BJ (cell line): ENCODE measurements around the gene KCNJ8. TPM values are rescaled to one million over a fixed set of nuclear protein-coding genes. Genes with fewer than 3 reads are reported as not detected.

Experiments
- CTCF ChIA-PET: fragments of 350-600 bp; formaldehyde crosslinking; extraction: SDS; loops from one replicate; lab custom pipeline; 2021; ENCODE audit warnings: antibody characterized with exemption, inconsistent platforms; lab: Yijun Ruan, JAX
- POLR2A ChIA-PET: fragments of 300-600 bp; sonication (Branson Sonifier 250); formaldehyde crosslinking; extraction: SDS; loops from one replicate; lab custom pipeline; 2021; ENCODE audit warnings: antibody characterized with exemption; lab: Charles Lee
- DNase-seq: peaks from one replicate; pipeline ENCODE4 v3.0.0-alpha.2; 2011; ENCODE audit warnings: low read depth
- H3K27me3 ChIP-seq: 2 replicates; pipeline ENCODE4 v1.6.0; 2011; ENCODE audit warnings: low read length; ENCODE audit not compliant: control insufficient read depth, insufficient read depth
- H3K36me3 ChIP-seq: 2 replicates; pipeline ENCODE4 v1.5.1; 2011; ENCODE audit warnings: low read length; ENCODE audit not compliant: control insufficient read depth, insufficient read depth
- H3K4me3 ChIP-seq: 2 replicates; pipeline ENCODE4 v1.5.1; 2011; ENCODE audit warnings: low read depth, mild to moderate bottlenecking, control low read depth, low read length
- polyA minus RNA-seq: library from RNA; depleted of rRNA, polyadenylated mRNA; stranded (reverse); fragments of >200 nt; gene quantifications from 2 replicates; pipeline ENCODE4 v1.2.3, GENCODE V29; 2011; rRNA and poly(A)+ RNA removed
- polyA plus RNA-seq: library from polyadenylated mRNA; depleted of rRNA; stranded (reverse); fragments of >200 nt; gene quantifications from 2 replicates; pipeline ENCODE4 v1.2.3, GENCODE V29; 2011; rRNA removed
- TF ChIP-seq, protein P1 (sequence below): IDR thresholded peaks from 2 replicates; pipeline ENCODE4 v1.5.1; 2011; ENCODE audit warnings: low read depth, mild to moderate bottlenecking, control low read depth, inconsistent platforms, low read length, moderate library complexity; ENCODE audit not compliant: insufficient read depth

The KCNJ8 gene
- 7.6 and 8.7 TPM in 2 replicates for polyA plus RNA-seq
- polyA minus RNA-seq = 3.3 and 4.3 TPM in 2 replicates

DNA sequence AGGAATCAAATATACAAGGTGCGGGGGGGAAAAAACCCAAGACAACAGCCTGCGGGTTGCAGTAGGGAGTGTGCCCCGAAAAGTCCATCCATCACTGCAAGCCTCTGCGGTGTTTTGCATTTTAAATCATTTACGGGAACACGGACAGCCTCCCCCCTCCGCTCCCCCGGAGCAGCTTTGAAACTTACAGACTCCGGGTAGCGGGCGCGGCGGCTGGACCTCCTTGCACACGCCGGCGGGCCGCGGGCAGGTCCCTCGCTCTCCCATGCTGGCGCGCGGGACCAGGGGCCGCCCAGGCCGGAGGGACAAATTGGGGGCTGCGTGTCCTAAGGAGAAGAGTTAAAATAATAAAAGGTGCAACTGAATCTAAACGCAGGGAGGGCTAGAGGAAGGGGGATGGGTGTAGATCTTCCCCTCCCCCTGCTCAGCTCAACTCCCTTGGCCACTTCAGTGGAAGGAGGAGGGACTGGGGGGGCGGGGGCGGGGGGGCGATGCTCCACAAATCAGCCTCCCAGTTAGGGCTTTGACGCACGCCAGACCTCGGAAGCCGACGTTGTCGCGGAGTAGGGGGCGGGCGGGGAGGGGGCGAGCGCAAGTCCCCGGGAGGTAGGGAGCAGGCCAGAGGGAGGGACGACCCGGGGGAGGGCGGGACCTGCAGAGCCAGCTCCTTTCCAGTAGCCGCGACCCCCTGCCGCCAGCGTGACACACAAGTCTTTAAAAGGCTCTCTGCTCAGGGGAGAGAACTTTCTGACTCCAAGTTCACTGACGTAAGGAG, at the start of gene KCNJ8:
KCNJ8 (minus strand) TSS at position 349 of the 775 bp plus-strand sequence. CDS start 1,090 bp downstream, outside the sequence.
- POLR2A ChIA-PET = interaction anchor here (0.7 kb wide), 1 partner anchor 214 kb away, joined by 7 read pairs; no protein-coding TSS in a partner anchor
- DNase-seq = no peak
- CTCF ChIA-PET = no interaction called here

DNA sequence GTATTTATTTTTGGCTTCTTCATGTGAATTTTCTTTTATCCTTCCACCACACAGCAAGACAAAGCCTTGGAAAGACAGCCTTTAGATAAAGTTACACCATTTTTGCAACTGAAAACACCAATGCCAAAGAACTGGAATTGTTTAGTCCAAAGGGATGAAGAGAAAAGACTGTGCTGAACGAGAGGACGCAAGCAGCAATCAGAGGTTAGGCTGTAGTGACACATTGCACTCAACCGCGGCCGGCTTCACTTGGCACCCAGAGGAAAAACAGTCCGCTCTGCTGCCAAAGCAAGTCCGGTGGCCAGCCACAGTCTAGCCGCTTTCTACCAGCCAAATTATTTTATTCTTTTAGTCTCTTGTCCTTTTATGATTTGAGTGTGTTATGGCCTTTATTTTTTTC, 49.1 kb upstream of the KCNJ8 start:
- Histone ChIP-seq H3K27me3 (no peaks in the 10 kb centered on the region), H3K4me3 (no peak overlapping the region), H3K36me3 (no peaks in the 10 kb centered on the region)
- TF ChIP-seq, protein P1, sequence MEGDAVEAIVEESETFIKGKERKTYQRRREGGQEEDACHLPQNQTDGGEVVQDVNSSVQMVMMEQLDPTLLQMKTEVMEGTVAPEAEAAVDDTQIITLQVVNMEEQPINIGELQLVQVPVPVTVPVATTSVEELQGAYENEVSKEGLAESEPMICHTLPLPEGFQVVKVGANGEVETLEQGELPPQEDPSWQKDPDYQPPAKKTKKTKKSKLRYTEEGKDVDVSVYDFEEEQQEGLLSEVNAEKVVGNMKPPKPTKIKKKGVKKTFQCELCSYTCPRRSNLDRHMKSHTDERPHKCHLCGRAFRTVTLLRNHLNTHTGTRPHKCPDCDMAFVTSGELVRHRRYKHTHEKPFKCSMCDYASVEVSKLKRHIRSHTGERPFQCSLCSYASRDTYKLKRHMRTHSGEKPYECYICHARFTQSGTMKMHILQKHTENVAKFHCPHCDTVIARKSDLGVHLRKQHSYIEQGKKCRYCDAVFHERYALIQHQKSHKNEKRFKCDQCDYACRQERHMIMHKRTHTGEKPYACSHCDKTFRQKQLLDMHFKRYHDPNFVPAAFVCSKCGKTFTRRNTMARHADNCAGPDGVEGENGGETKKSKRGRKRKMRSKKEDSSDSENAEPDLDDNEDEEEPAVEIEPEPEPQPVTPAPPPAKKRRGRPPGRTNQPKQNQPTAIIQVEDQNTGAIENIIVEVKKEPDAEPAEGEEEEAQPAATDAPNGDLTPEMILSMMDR = no peak
- ChIA-PET POLR2A (no interaction called here), CTCF (no interaction called here)
- no peak for DNase-seq

More for the DNA sequence above, at the start of gene KCNJ8:
- TF ChIP-seq, protein P1 = no peak
- H3K4me3 ChIP-seq = peak within 1 kb of the TSS; percentile 60
- no peaks in the 10 kb centered on the region for H3K27me3 ChIP-seq
- no peaks in the 10 kb centered on the region for H3K36me3 ChIP-seq

DNA sequence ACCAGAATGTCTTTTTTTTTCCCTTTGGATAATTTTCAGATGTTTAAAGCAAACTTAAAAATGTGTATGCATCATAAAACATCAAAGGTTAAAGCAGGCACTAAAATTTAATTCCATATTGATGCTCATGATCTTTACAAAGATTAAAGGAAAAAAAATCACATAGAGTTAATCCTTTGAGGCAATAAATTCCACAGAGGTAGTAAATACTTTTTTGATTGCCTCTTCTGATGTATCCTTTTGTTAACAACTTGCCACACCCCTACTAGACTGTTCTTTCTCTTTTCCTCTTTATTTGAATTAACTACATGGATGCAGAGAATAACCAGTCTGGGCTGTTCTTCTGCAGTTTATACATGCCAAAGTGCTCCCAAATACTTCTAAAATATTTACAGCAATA, 45.2 kb upstream of the KCNJ8 start:
- TF ChIP-seq, protein P1 = no peak
- ChIA-PET CTCF (no interaction called here), POLR2A (no interaction called here)
- H3K36me3 ChIP-seq = no peaks in the 10 kb centered on the region
- no peak overlapping the region for H3K4me3 ChIP-seq
- no peak for DNase-seq
- H3K27me3 ChIP-seq = no peaks in the 10 kb centered on the region

DNA sequence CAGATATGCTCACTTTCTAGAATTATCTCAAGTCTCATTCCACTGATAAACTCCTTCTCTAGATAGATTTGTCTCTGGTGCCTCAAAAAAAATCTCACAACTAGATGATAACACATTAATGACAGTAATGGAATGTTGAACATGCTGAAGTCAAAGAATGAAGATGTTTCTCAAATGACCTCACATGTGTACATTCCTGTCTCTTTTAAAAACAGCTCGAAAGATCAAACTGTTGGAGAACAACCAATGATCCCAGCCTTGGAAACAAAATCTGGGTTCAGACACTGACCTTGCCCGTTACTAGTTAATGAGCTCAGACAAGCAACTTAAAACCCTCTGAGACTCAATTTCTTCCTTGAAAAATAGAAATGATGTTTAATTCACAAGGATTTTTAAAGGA, 44.7 kb upstream of the KCNJ8 start:
- no peak overlapping the region for H3K4me3 ChIP-seq
- ChIA-PET CTCF (no interaction called here), POLR2A (no interaction called here)
- H3K36me3 ChIP-seq = no peaks in the 10 kb centered on the region
- peak; percentile 49 for DNase-seq
- H3K27me3 ChIP-seq = no peaks in the 10 kb centered on the region
- TF ChIP-seq, protein P1 = no peak

DNA sequence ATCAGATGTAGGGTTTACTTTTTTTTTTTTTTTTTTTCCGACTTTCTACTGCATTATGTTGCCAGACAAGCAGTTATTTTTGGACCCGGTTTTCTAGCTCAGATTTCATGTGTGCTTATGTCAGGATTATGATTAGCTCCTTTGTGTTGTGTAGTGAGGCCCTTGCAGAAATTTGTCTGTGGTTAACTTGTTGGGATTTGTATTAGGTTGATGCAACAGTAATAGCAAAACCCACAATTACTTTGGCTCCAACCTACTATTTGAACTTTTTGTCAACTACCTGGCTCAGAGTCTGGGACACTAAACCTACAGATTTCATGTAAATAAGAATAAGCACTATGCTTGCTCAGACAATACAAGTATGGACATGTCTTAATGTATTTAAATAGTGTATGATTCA, 44.1 kb upstream of the KCNJ8 start:
- ChIA-PET POLR2A (interaction anchor here (0.6 kb wide), 1 partner anchor 23 kb away, joined by 7 read pairs; no protein-coding TSS in a partner anchor), CTCF (interaction anchor here (0.5 to 1.1 kb wide), 3 partner anchors 10 to 172 kb away, joined by 3 to 4 read pairs (median 3); no protein-coding TSS in a partner anchor)
- Histone ChIP-seq H3K36me3 (no peaks in the 10 kb centered on the region), H3K27me3 (no peaks in the 10 kb centered on the region), H3K4me3 (no peak overlapping the region)
- TF ChIP-seq, protein P1 = no peak
- DNase-seq = peak; percentile 31
